DND-41 (cell line): Measurements from ENCODE around the gene CRBN.

Experiments
- ATAC-seq: fragments of 200-7000 bp; cut with Tn5 transposase; 3 replicates; pipeline ENCODE4 v1.9.1; 2021; ENCODE audit warnings: low read depth; ENCODE audit not compliant: insufficient read depth
- DNase-seq: peaks from one replicate; pipeline ENCODE4 v3.0.0-alpha.2; 2020
- H2AFZ ChIP-seq: 2 replicates; pipeline ENCODE4 v1.6.0; 2012; ENCODE audit warnings: low read depth, low read length
- H3K27ac ChIP-seq: 2 replicates; pipeline ENCODE4 v1.5.1; 2012; ENCODE audit warnings: low read length, inconsistent platforms
- H3K27me3 ChIP-seq: fragments of 200-600 bp; sonication (generic); 2 replicates; pipeline ENCODE4 v1.6.0; 2012; ENCODE audit warnings: low read length, mild to moderate bottlenecking, inconsistent platforms; ENCODE audit not compliant: insufficient read depth, poor library complexity
- H3K36me3 ChIP-seq: 2 replicates; pipeline ENCODE4 v1.5.1; 2012; ENCODE audit warnings: low read length, inconsistent platforms; ENCODE audit not compliant: insufficient read depth
- H3K4me1 ChIP-seq: 2 replicates; pipeline ENCODE4 v1.5.1; 2012; ENCODE audit warnings: mild to moderate bottlenecking, low read length; ENCODE audit not compliant: insufficient read depth
- H3K4me2 ChIP-seq: 2 replicates; pipeline ENCODE4 v1.6.0; 2012; ENCODE audit warnings: mild to moderate bottlenecking, moderate library complexity, low read length, inconsistent platforms; ENCODE audit not compliant: insufficient read depth
- H3K4me3 ChIP-seq, 2 experiments: fragments of 200-600 bp in 1 of 2; shearing (Covaris generic) in 1 of 2; 2 replicates each; pipeline ENCODE4 v1.5.1; 2012 to 2016; ENCODE audit warnings: inconsistent platforms in 2 of 2, low read length in 2 of 2, mild to moderate bottlenecking in 2 of 2, low read depth in 1 of 2, moderate library complexity in 1 of 2
- H3K79me2 ChIP-seq: 2 replicates; pipeline ENCODE4 v1.6.0; 2012; ENCODE audit warnings: low read length, inconsistent platforms; ENCODE audit not compliant: insufficient read depth
- H3K9ac ChIP-seq: 2 replicates; pipeline ENCODE4 v1.6.0; 2012; ENCODE audit warnings: low read depth, mild to moderate bottlenecking, inconsistent platforms, low read length, moderate library complexity
- H3K9me3 ChIP-seq: 2 replicates; pipeline ENCODE4 v1.5.1; 2012; ENCODE audit warnings: low read length, moderate library complexity, mild to moderate bottlenecking, inconsistent platforms; ENCODE audit not compliant: insufficient read depth, severe bottlenecking
- H4K20me1 ChIP-seq: 2 replicates; pipeline ENCODE4 v1.6.0; 2012; ENCODE audit warnings: low read length; ENCODE audit not compliant: insufficient read depth
- EZH2 ChIP-seq: IDR thresholded peaks from 3 replicates; pipeline ENCODE4 v1.6.1; 2012; ENCODE audit warnings: borderline replicate concordance, low read depth, mild to moderate bottlenecking, moderate library complexity, low read length, inconsistent platforms; ENCODE audit not compliant: severe bottlenecking
- TF ChIP-seq, protein P1 (sequence below): IDR thresholded peaks from 2 replicates; pipeline ENCODE4 v1.5.1; 2012; ENCODE audit warnings: borderline replicate concordance, low read length, moderate library complexity, mild to moderate bottlenecking; ENCODE audit not compliant: poor library complexity, severe bottlenecking; ENCODE audit errors: extremely low read depth

CRBN gene

DNA sequence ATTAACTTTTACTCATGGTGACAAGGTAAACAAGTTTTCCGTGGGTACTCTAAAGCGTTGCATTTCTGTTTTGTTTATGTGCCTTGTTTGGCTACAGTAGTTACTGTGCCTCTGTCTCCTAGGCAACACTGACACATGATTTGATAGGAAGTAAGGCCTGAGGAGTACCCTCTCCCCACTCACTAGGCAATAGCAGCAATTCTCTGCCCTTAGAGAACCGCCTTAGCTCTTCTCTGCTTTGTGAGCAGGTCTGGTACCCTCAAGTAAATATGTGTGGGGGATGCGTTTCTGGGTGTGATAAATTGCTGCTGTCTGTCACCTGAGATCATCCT, 69.2 kb downstream of the CRBN start, which contains the start of gene IL5RA:
TSS of gene IL5RA (minus strand) at position 76 of the 332 bp plus-strand sequence. CDS start 5,390 bp downstream, outside the sequence.
- H3K9ac ChIP-seq = no peak within 1 kb of the TSS
- ATAC-seq (no peak), DNase-seq (no peak)
- H3K27me3 ChIP-seq = no peaks in the 10 kb centered on the region
- H2AFZ ChIP-seq = no peak within 1 kb of the TSS
- H3K4me3 ChIP-seq = no peak within 1 kb of the TSS
- no peak for TF ChIP-seq EZH2
- TF ChIP-seq, protein P1, sequence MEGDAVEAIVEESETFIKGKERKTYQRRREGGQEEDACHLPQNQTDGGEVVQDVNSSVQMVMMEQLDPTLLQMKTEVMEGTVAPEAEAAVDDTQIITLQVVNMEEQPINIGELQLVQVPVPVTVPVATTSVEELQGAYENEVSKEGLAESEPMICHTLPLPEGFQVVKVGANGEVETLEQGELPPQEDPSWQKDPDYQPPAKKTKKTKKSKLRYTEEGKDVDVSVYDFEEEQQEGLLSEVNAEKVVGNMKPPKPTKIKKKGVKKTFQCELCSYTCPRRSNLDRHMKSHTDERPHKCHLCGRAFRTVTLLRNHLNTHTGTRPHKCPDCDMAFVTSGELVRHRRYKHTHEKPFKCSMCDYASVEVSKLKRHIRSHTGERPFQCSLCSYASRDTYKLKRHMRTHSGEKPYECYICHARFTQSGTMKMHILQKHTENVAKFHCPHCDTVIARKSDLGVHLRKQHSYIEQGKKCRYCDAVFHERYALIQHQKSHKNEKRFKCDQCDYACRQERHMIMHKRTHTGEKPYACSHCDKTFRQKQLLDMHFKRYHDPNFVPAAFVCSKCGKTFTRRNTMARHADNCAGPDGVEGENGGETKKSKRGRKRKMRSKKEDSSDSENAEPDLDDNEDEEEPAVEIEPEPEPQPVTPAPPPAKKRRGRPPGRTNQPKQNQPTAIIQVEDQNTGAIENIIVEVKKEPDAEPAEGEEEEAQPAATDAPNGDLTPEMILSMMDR = no peak
- H3K27ac ChIP-seq = no peak within 1 kb of the TSS
- H3K36me3 ChIP-seq = no peaks in the 10 kb centered on the region
- H3K4me1 ChIP-seq = no peaks in the 10 kb centered on the region
- H3K79me2 ChIP-seq = no peaks in the 10 kb centered on the region
- H3K9me3 ChIP-seq = no peaks in the 10 kb centered on the region
- no peak within 1 kb of the TSS for H3K4me2 ChIP-seq
- H4K20me1 ChIP-seq = no peaks in the 10 kb centered on the region

DNA sequence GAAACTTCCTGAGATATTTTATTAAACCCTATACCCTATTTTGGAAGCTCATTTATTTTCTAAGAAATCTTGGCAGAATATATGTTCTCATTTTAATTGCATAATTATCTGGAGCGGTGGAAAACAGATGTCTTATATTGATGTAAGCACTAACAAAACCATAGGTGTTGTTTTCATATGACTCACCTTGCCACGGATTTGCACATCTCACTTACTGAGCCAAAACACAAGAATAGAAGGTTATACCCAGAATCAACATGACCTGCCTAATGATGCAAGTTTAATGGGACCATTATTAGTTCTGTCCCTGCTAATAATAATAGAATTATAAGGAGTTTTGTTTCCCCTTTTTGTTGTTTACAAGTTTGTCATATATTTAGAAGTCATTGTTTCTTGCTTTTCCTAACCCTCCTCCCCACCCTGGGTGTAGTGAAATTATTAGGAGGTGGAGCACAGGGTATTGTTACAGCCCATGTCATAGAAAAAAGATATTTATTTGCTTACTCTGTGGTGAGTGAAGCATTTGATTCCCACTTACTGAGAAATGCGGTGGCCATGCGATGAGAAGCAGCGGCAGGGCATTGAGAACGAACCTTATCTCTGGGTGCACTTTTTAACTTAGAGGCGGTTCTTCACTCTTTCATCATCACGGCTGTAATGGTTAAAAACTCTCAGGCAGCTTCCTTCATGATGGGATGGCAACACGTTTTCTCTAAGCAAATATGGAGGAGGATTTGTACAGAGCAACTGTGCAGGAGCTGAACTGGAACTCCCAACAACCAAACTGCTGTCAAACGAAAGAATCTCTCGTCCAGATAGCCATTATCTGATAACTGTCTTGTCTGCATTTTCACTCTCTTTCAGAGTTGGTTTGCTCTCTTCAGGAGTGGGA, 69.8 kb downstream of the CRBN start:
- no peaks in the 10 kb centered on the region for H3K4me1 ChIP-seq
- H3K4me2 ChIP-seq = no peak overlapping the region
- H3K9me3 ChIP-seq = no peaks in the 10 kb centered on the region
- TF ChIP-seq EZH2 = no peak
- TF ChIP-seq, protein P1 = no peak
- H3K4me3 ChIP-seq = no peak overlapping the region
- no peak for ATAC-seq
- H2AFZ ChIP-seq = no peak overlapping the region
- no peaks in the 10 kb centered on the region for H3K27me3 ChIP-seq
- DNase-seq = no peak
- no peaks in the 10 kb centered on the region for H3K79me2 ChIP-seq
- no peaks in the 10 kb centered on the region for H3K36me3 ChIP-seq
- no peak overlapping the region for H3K27ac ChIP-seq
- H3K9ac ChIP-seq = no peak overlapping the region
- H4K20me1 ChIP-seq = no peaks in the 10 kb centered on the region

DNA sequence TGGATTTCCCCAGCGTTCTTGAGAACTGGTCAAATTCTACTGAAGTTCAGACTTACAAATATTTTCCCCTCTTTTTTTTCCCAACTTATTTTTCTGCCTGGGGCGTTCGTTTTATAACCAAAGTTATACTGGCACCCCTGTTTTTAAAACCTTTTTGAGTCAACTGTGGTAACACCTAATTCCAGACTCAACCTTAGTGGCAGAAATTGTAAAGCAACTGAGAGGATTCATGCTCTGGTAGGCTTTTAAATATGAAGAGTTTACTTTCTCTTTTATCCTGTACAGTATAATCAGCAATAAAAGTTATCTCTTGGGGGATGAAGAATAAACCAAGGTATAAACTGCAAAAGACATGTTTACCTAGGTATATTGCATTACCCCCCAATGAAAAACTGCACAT, 71.6 kb downstream of the CRBN start:
- no peak overlapping the region for H2AFZ ChIP-seq
- H3K9me3 ChIP-seq = no peaks in the 10 kb centered on the region
- TF ChIP-seq, protein P1 = no peak
- no peak for TF ChIP-seq EZH2
- H4K20me1 ChIP-seq = no peaks in the 10 kb centered on the region
- H3K27me3 ChIP-seq = no peaks in the 10 kb centered on the region
- H3K36me3 ChIP-seq = no peaks in the 10 kb centered on the region
- DNase-seq (no peak), ATAC-seq (no peak)
- no peaks in the 10 kb centered on the region for H3K79me2 ChIP-seq
- no peak overlapping the region for H3K4me2 ChIP-seq
- no peak overlapping the region for H3K9ac ChIP-seq
- no peaks in the 10 kb centered on the region for H3K4me1 ChIP-seq
- H3K27ac ChIP-seq = no peak overlapping the region
- no peak overlapping the region for H3K4me3 ChIP-seq
